Measurements from ENCODE around the gene RHEX.
A peak's percentile ranks its signal among the peaks of the same experiment; 100 is the strongest.

RHEX gene

GRCh38 chr1:206111271-206111927 is 58.4 kb downstream of the RHEX start:
- TF ChIP-seq CTCF (IDR thresholded peaks at IDR 0.05) (no peak), ZFX (IDR thresholded peaks at IDR 0.05; ENCODE audit: borderline replicate concordance) (no peak)
- no peak overlapping the region for H3K27ac ChIP-seq

GRCh38 chr1:206112600-206113301 is 59.8 kb downstream of the RHEX start:
- H3K27ac ChIP-seq, result peak overlapping the region; percentile 89
- TF ChIP-seq ZFX (IDR thresholded peaks at IDR 0.05; ENCODE audit: borderline replicate concordance), result no peak
- no peak for TF ChIP-seq CTCF (IDR thresholded peaks at IDR 0.05)

- TF ChIP-seq ZFX (IDR thresholded peaks at IDR 0.05; ENCODE audit: borderline replicate concordance) (no peak), CTCF (IDR thresholded peaks at IDR 0.05) (no peak)
- no peak overlapping the region for H3K27ac ChIP-seq
Observed at GRCh38 chr1:206114692-206115640, 62.0 kb downstream of the RHEX start.

GRCh38 chr1:206115791-206116190 is 62.8 kb downstream of the RHEX start:
- no peak overlapping the region for H3K27ac ChIP-seq
- TF ChIP-seq CTCF (IDR thresholded peaks at IDR 0.05), result no peak
- no peak for TF ChIP-seq ZFX (IDR thresholded peaks at IDR 0.05; ENCODE audit: borderline replicate concordance)

GRCh38 chr1:206116191-206116872 is 63.4 kb downstream of the RHEX start:
- no peak overlapping the region for H3K27ac ChIP-seq
- TF ChIP-seq CTCF (IDR thresholded peaks at IDR 0.05), result no peak
- TF ChIP-seq ZFX (IDR thresholded peaks at IDR 0.05; ENCODE audit: borderline replicate concordance), result no peak

- H3K27ac ChIP-seq, result no peak overlapping the region
- TF ChIP-seq ZFX (IDR thresholded peaks at IDR 0.05; ENCODE audit: borderline replicate concordance), result no peak
Observed at GRCh38 chr1:206116873-206117150, 63.8 kb downstream of the RHEX start.
